Spinal cord (tissue), 10 donors: ENCODE measurements around the gene ADAM15. TPM values are rescaled to one million over a fixed set of nuclear protein-coding genes. Genes with fewer than 3 reads are reported as not detected.

Source experiments
- DNase-seq, 6 donors: peaks; one replicate each; pipeline versions ENCODE4 v3.0.0 to v3.0.0-alpha.2; 2013 to 2015; ENCODE audit warnings: low spot score in 6 of 6, low read depth in 4 of 6
- H3K27ac ChIP-seq: one replicate; pipeline ENCODE4 v1.5.1; 2013; ENCODE audit warnings: low read depth, low read length, control low read depth
- H3K27me3 ChIP-seq: one replicate; pipeline ENCODE4 v1.6.1; 2013; ENCODE audit warnings: low read length; ENCODE audit not compliant: control insufficient read depth, insufficient read depth
- H3K36me3 ChIP-seq: one replicate; pipeline ENCODE4 v1.6.1; 2013; ENCODE audit warnings: low read length; ENCODE audit not compliant: control insufficient read depth, insufficient read depth
- H3K4me1 ChIP-seq: one replicate; pipeline ENCODE4 v1.6.1; 2013; ENCODE audit warnings: low read length; ENCODE audit not compliant: control insufficient read depth, insufficient read depth
- H3K4me3 ChIP-seq: one replicate; pipeline ENCODE4 v1.5.1; 2013; ENCODE audit warnings: low read depth, low read length, control low read depth
- H3K9me3 ChIP-seq: one replicate; pipeline ENCODE4 v1.6.1; 2013; ENCODE audit warnings: low read length; ENCODE audit not compliant: control insufficient read depth, insufficient read depth
- WGBS: methylation state at CpG from one replicate; pipeline ENCODE4 v1.1.5; 2013; ENCODE audit warnings: missing lambda C conversion rate; ENCODE audit not compliant: insufficient coverage; 5-methylcytosine and 5-hydroxymethylcytosine counted together
- polyA plus RNA-seq, 2 donors: library from polyadenylated mRNA; unstranded; fragments of 120-200 nt; gene quantifications; one replicate each; pipeline ENCODE4 v1.2.1, GENCODE V29; 2013; ENCODE audit not compliant: insufficient read length in 2 of 2
- total RNA-seq, 2 donors: library from RNA; depleted of rRNA in 1 of 2; stranded (reverse); fragments of 120-200 nt in 1 of 2; fragments of >200 nt in 1 of 2; gene quantifications; one replicate each; pipeline versions ENCODE4 v1.2.3 to v1.2.4, GENCODE V29; 2013 to 2014
- donor health status: healthy.

ADAM15 gene
- total and polyA plus RNA-seq, 4 donors: 29.9 to 100 (median 65.8) TPM

- 100% methylated on average over 2 of the region's 3 CpGs for WGBS
- peaks cover 41% of the 10 kb centered on the region for H3K4me1 ChIP-seq
These were observed 26.2 kb downstream of the ADAM15 start for GRCh38 chr1:155077346-155077745.

GRCh38 chr1:155077758-155078445 is 26.8 kb downstream of the ADAM15 start:
- DNase-seq: no peak
- H3K9me3 ChIP-seq: no peaks in the 10 kb centered on the region
- no peak overlapping the region for H3K27ac ChIP-seq
- peaks cover 3% of the 10 kb centered on the region for H3K36me3 ChIP-seq
- WGBS: 67% methylated on average over 3 of the region's 4 CpGs
- peaks cover 34% of the 10 kb centered on the region for H3K27me3 ChIP-seq
- peaks cover 47% of the 10 kb centered on the region for H3K4me1 ChIP-seq
- H3K4me3 ChIP-seq: peak overlapping the region; percentile 29

More at GRCh38 chr1:155077346-155077745, 26.2 kb downstream of the ADAM15 start:
- peaks cover 2% of the 10 kb centered on the region for H3K36me3 ChIP-seq
- H3K4me3 ChIP-seq: no peak overlapping the region
- H3K9me3 ChIP-seq: no peaks in the 10 kb centered on the region
- H3K27me3 ChIP-seq: peaks cover 28% of the 10 kb centered on the region
- no peak for DNase-seq
- no peak overlapping the region for H3K27ac ChIP-seq

GRCh38 chr1:155078469-155079209 is 27.5 kb downstream of the ADAM15 start, which contains the start of gene EFNA3:
Gene EFNA3, plus strand, starts transcription at chr1:155078837. Its CDS starts 105 bp downstream, at chr1:155078942.
- Histone ChIP-seq H3K4me1 (peaks cover 54% of the 10 kb centered on the region), H3K9me3 (no peaks in the 10 kb centered on the region), H3K27ac (no peak within 1 kb of the TSS), H3K36me3 (peaks cover 7% of the 10 kb centered on the region), H3K27me3 (peaks cover 38% of the 10 kb centered on the region), H3K4me3 (peak within 1 kb of the TSS; percentile 47)
- peak in 3 of 6 donors; percentile 76 to 95 (median 93) for DNase-seq
- 1% methylated on average over 59 of the region's 59 CpGs for WGBS

- H3K27ac ChIP-seq: no peak overlapping the region
- H3K4me1 ChIP-seq: peaks cover 59% of the 10 kb centered on the region
- WGBS: 0% methylated on average over 6 of the region's 10 CpGs
- peak overlapping the region; percentile 47 for H3K4me3 ChIP-seq
- no peak for DNase-seq
- no peaks in the 10 kb centered on the region for H3K9me3 ChIP-seq
- H3K27me3 ChIP-seq: peaks cover 38% of the 10 kb centered on the region
- H3K36me3 ChIP-seq: peaks cover 7% of the 10 kb centered on the region
These were observed 28.0 kb downstream of the ADAM15 start for GRCh38 chr1:155079210-155079486.

- Histone ChIP-seq H3K9me3 (no peaks in the 10 kb centered on the region), H3K27me3 (peaks cover 40% of the 10 kb centered on the region), H3K36me3 (peaks cover 7% of the 10 kb centered on the region), H3K4me3 (peak overlapping the region; percentile 47), H3K27ac (no peak overlapping the region), H3K4me1 (peaks cover 65% of the 10 kb centered on the region)
- DNase-seq: peak in 2 of 6 donors; percentile 53 to 82
- WGBS: under 1% methylated on average over 56 of the region's 67 CpGs
These were observed 28.6 kb downstream of the ADAM15 start for GRCh38 chr1:155079487-155080311.

GRCh38 chr1:155080312-155081228 is 29.5 kb downstream of the ADAM15 start:
- Histone ChIP-seq H3K4me3 (peak overlapping the region; percentile 47), H3K9me3 (no peaks in the 10 kb centered on the region), H3K36me3 (peaks cover 7% of the 10 kb centered on the region), H3K27me3 (peaks cover 40% of the 10 kb centered on the region), H3K4me1 (peaks cover 68% of the 10 kb centered on the region), H3K27ac (peak overlapping the region; percentile 58)
- peak in 3 of 6 donors; percentile 84 to 97 (median 92) for DNase-seq
- WGBS: under 1% methylated on average over 49 of the region's 71 CpGs

- Histone ChIP-seq H3K9me3 (no peaks in the 10 kb centered on the region), H3K27me3 (peaks cover 40% of the 10 kb centered on the region), H3K4me3 (peak overlapping the region; percentile 47), H3K4me1 (peaks cover 79% of the 10 kb centered on the region), H3K27ac (peak overlapping the region; percentile 52), H3K36me3 (peaks cover 17% of the 10 kb centered on the region)
- 5% methylated on average over 65 of the region's 68 CpGs for WGBS
- DNase-seq: peak in 2 of 6 donors; percentile 59 to 74
These were observed 30.6 kb downstream of the ADAM15 start for GRCh38 chr1:155081472-155082300.

GRCh38 chr1:155082301-155083051 is 31.4 kb downstream of the ADAM15 start:
- Histone ChIP-seq H3K9me3 (no peaks in the 10 kb centered on the region), H3K27me3 (peaks cover 40% of the 10 kb centered on the region), H3K4me3 (no peak overlapping the region), H3K36me3 (peaks cover 25% of the 10 kb centered on the region), H3K27ac (no peak overlapping the region), H3K4me1 (peaks cover 81% of the 10 kb centered on the region)
- no peak for DNase-seq
- 14% methylated on average over 17 of the region's 36 CpGs for WGBS
